ENCODE measurements around the gene ADARB2.
"Not testable (repeated sequence)": the region's sequence is repeated elsewhere in the genome, so short reads cannot be mapped to it uniquely, and the experiment has no call there.

ADARB2 gene

GRCh38 chr10:1737222-1738061 is at the start of gene ADARB2:
TSS of gene ADARB2 (minus strand) at chr10:1737525.
- DNase-seq (ENCODE audit: low read depth in 2 of 2, low spot score in 1 of 2) = no peak

- DNase-seq (ENCODE audit: low read depth in 2 of 2, low spot score in 1 of 2) = no peak
Measured at GRCh38 chr10:1785835-1786234, 48.5 kb upstream of the ADARB2 start.

GRCh38 chr10:1782841-1783240 is 45.5 kb upstream of the ADARB2 start:
- no peak for DNase-seq (ENCODE audit: low read depth in 2 of 2, low spot score in 1 of 2)

- DNase-seq (ENCODE audit: low read depth in 2 of 2, low spot score in 1 of 2) = no peak
Measured at GRCh38 chr10:1779796-1780195, 42.5 kb upstream of the ADARB2 start.

GRCh38 chr10:1778375-1778969 is 41.1 kb upstream of the ADARB2 start:
- no peak for DNase-seq (ENCODE audit: low read depth in 2 of 2, low spot score in 1 of 2)

- DNase-seq (ENCODE audit: low read depth in 2 of 2, low spot score in 1 of 2) = no peak
Measured at GRCh38 chr10:1776127-1776662, 38.9 kb upstream of the ADARB2 start.

GRCh38 chr10:1774796-1775195 is 37.5 kb upstream of the ADARB2 start:
- DNase-seq (ENCODE audit: low read depth in 2 of 2, low spot score in 1 of 2) = no peak

GRCh38 chr10:1773204-1773603 is 35.9 kb upstream of the ADARB2 start:
- not testable (repeated sequence) for DNase-seq (ENCODE audit: low read depth in 2 of 2, low spot score in 1 of 2)

GRCh38 chr10:1766049-1766448 is 28.7 kb upstream of the ADARB2 start:
- no peak for DNase-seq (ENCODE audit: low read depth in 2 of 2, low spot score in 1 of 2)

- DNase-seq (ENCODE audit: low read depth in 2 of 2, low spot score in 1 of 2) = no peak
Measured at GRCh38 chr10:1762076-1762475, 24.8 kb upstream of the ADARB2 start.

- DNase-seq (ENCODE audit: low read depth in 2 of 2, low spot score in 1 of 2) = no peak
Measured at GRCh38 chr10:1754506-1755153, 17.3 kb upstream of the ADARB2 start.

- DNase-seq (ENCODE audit: low read depth in 2 of 2, low spot score in 1 of 2) = no peak
Measured at GRCh38 chr10:1752153-1752552, 14.8 kb upstream of the ADARB2 start.

GRCh38 chr10:1747590-1748157 is 10.3 kb upstream of the ADARB2 start:
- no peak for DNase-seq (ENCODE audit: low read depth in 2 of 2, low spot score in 1 of 2)

- no peak for DNase-seq (ENCODE audit: low read depth in 2 of 2, low spot score in 1 of 2)
Measured at GRCh38 chr10:1746796-1747195, 9.5 kb upstream of the ADARB2 start.

- DNase-seq (ENCODE audit: low read depth in 2 of 2, low spot score in 1 of 2) = no peak
Measured at GRCh38 chr10:1745780-1746456, 8.6 kb upstream of the ADARB2 start.

GRCh38 chr10:1744524-1744923 is 7.2 kb upstream of the ADARB2 start:
- DNase-seq (ENCODE audit: low read depth in 2 of 2, low spot score in 1 of 2) = no peak

- no peak for DNase-seq (ENCODE audit: low read depth in 2 of 2, low spot score in 1 of 2)
Measured at GRCh38 chr10:1743141-1743540, 5.8 kb upstream of the ADARB2 start.

- no peak for DNase-seq (ENCODE audit: low read depth in 2 of 2, low spot score in 1 of 2)
Measured at GRCh38 chr10:1741450-1741849, 4.1 kb upstream of the ADARB2 start.

- no peak for DNase-seq (ENCODE audit: low read depth in 2 of 2, low spot score in 1 of 2)
Measured at GRCh38 chr10:1739751-1740150, 2.4 kb upstream of the ADARB2 start.

- DNase-seq (ENCODE audit: low read depth in 2 of 2, low spot score in 1 of 2) = no peak
Measured at GRCh38 chr10:1738950-1739349, 1.6 kb upstream of the ADARB2 start.

GRCh38 chr10:1736972-1737221 is 428 bp downstream of the ADARB2 start:
- no peak for DNase-seq (ENCODE audit: low read depth in 2 of 2, low spot score in 1 of 2)
